OCI-LY1 (cell line): Measurements from ENCODE around the gene PRKCA.

Experiments
- CTCF ChIP-seq: fragments of 200-600 bp; sonication (generic), shearing (Covaris generic); IDR thresholded peaks from 2 replicates; pipeline ENCODE4 v1.5.1; 2017; ENCODE audit warnings: mild to moderate bottlenecking, antibody characterized with exemption, low read length, moderate library complexity, mixed read lengths
- EZH2 ChIP-seq: fragments of 200-600 bp; sonication (generic), shearing (Covaris generic); IDR thresholded peaks from 2 replicates; pipeline ENCODE4 v1.8.0; 2017; ENCODE audit warnings: borderline replicate concordance, mixed run types, mild to moderate bottlenecking, antibody characterized with exemption, low read length, moderate library complexity, mixed read lengths

- TF ChIP-seq CTCF (no peak), EZH2 (no peak)
These were observed 99.0 kb downstream of the PRKCA start for GRCh38 chr17:66401364-66401763.
